GM21576 (cell line): ENCODE measurements around the gene RAD51B.

Experiments used
- ATAC-seq: cut with Tn5 transposase; IDR thresholded peaks from one replicate; pipeline ENCODE4 v1.9.1; 2021; ENCODE audit warnings: mild to moderate bottlenecking, moderate library complexity; ENCODE audit not compliant: unreplicated experiment

The RAD51B gene

DNA sequence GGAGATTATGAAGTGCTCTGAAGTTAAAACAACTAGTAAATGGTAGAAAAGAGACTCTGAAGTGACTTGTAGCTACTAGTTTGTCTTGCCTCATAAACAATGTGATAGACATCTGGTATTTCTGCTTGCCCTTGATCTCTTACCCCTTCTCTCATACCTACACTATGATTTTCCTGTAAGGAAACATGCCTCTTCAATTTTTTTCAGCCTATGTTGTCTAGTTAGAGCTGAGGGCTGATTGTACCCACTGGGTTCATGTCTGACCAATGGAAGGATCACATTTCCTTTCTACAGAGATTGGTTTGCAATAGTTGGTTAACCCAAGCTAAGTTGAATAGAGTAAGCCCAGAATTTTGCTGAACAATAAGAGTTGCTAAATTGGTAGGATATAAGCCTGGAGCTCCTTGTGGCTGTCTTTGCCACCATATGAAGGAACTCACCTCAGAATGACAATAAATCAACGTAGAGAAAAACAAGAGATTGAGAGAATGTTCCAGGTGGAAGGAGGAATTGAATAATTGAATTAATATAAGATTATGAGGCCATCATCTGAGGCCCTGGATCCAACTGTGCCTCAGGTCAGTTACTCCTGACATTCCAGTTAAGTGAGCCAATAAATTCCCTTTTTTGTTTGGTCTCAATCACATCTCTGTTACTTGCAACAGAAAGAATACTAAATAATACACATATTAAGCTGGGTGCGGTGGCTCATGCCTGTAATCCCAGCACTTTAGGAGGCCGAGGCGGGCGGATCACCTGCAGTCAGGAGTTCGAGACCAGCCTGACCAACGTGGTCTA lies 626.9 kb downstream of the RAD51B start:
- no peak for ATAC-seq

- ATAC-seq, result no peak
Observed at GRCh38 chr14:68447581-68448251, 628.1 kb downstream of the RAD51B start.

DNA sequence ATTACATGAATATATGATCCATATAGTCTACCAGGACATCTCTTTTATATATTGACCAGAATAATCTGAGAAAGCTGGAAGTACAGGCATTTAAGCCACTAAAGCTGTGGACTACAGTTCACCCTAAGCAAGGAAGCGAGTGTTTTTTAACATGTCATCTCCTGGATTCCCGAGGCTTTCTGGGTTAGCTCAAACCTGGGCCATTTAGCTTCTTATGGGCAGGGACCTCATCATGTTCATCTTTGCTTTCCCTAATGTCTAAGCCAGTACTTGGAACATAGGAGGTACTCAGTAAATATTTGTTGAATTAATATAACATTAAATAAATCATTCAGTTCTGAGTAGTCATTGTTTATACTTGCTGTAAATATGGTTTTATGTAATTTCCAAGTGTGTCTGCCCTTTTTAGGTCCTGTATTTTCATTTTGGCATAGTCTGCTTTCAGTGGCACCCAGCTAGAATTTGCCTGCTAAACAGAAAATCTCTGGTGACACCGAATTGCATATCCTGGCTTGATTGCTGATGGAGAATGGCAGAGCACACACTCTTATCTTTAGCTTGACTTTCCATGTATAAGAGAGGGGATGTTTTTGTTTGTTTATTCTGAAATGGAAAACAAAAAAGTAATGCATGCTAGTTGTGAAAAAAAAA lies 628.8 kb downstream of the RAD51B start:
- ATAC-seq, result no peak

DNA sequence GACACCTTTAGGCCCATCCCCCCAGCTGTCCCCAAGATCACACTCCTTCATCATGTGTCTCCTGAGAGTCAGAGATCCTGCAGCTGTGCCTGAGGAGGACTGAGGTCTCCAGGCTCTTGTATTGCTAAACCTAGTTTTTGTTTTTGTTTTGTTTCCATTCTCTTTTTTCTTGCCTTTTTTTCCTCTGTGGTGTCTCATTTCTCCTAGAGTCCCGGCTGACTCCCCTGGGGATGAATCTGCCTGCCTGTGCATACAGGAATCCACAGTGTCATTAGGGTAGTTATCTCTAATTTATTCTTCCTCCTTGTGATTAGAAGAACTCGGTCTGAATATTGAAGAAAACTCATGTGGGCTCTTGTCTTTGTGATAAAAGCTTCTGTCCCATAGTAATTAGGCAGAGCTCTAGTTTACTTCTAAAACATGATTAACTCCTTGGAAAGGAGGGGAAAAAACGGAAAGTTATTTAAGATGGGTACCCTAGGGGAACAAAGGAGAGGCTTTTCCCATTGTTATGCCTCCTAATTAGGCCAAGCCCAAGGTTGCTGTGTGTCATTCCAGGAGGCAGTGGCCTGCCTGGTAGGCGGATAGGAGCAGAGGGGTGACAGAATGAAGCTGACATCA lies 630.1 kb downstream of the RAD51B start:
- ATAC-seq, result no peak

GRCh38 chr14:68450391-68451120 lies 631.0 kb downstream of the RAD51B start:
- no peak for ATAC-seq

GRCh38 chr14:68451696-68452373 lies 632.3 kb downstream of the RAD51B start:
- no peak for ATAC-seq

GRCh38 chr14:68458253-68458652 lies 638.7 kb downstream of the RAD51B start:
- no peak for ATAC-seq

GRCh38 chr14:68458840-68459469 lies 639.4 kb downstream of the RAD51B start:
- no peak for ATAC-seq

GRCh38 chr14:68459480-68460136 lies 640.0 kb downstream of the RAD51B start:
- ATAC-seq, result no peak

GRCh38 chr14:68460541-68460940 lies 641.0 kb downstream of the RAD51B start:
- ATAC-seq, result no peak

DNA sequence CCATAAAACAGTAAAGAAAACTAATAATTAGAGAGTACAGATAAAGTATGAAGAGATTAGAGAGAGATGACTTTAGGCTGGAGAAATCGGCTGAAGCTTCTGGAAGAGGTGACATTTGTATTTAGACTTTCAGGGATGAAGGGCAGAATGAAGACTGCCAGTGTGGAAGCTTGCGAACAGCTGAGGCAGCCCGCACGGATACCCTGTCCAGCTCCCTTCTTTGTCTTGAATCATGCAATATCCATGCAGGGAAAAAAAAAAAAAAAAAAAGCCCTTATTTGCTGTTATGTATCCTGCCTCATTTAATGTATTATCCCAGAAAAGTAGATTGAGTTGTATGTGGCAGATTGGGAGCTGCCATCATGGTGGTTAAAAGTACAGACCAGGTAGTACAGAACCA lies 641.5 kb downstream of the RAD51B start:
- ATAC-seq, result no peak

DNA sequence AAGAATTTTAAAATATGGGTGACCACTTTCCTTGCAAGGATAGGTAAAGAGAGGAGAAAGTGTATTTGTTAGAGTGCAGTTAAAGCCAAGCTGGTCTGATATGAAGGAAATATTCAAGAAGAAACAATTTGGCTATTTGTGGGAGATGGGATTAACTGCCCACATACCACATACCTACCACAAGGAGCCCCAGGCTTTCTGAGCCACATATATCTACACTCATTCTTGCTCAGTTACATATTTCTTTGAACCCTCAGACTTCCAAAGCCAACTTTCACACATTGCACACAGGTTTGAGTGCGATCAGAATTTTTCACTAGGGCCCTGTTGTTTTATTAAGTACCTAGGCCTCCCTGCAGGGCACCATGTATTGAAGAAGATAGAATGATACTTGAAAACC lies 643.1 kb downstream of the RAD51B start:
- ATAC-seq, result no peak

- no peak for ATAC-seq
Observed at GRCh38 chr14:68463299-68463698, 643.7 kb downstream of the RAD51B start.

DNA sequence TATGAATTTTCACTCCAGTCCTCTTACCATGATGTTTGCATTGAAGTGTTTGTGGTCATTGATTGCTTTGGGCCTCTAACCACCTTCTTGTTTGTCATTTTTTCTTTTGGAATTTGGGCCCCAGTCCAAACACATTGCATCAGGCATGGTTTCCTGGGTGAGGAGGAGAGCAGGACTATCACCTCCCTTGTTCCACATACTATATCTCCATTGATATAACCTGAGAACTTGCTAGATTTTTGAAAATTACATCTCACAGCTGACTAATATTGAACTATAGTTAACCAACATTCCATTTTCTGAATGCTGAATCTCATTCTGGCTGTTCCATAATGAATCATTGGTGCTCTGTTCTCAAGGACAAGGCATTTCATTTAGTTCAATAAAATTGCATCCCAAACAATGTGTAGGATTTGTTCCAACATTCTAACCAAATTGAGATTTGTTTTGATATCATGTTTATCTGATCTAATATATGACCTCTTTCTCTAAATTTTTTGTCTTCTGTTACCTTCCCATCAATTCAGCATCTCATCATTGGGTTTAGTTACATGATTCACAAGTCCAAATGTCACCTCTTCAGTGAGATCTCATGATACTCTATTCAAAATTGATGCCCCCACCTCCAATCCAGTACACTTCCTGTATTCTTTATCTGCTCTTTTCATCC lies 644.3 kb downstream of the RAD51B start:
- ATAC-seq, result no peak

DNA sequence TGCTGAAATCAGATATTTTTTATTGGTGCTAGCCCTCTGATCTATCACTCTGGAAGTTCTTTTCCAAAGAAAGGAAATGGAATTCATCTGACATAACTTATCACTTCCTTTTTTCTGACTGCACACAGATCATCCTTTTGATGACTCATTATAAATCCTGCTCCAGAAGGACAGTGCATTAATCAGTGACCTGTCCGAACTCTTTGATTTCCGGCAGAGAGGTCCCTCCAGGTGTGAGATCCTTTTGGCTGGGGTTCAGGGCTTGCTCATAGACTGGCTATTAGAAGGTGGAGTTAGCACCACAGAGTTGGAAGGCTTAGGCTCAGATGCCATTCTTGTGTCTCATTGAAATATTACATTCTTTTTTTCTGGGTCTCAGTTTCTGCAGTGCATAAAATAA lies 645.1 kb downstream of the RAD51B start:
- no peak for ATAC-seq

GRCh38 chr14:68466491-68466977 lies 647.0 kb downstream of the RAD51B start:
- no peak for ATAC-seq

GRCh38 chr14:68467425-68467824 lies 647.8 kb downstream of the RAD51B start:
- ATAC-seq, result no peak

DNA sequence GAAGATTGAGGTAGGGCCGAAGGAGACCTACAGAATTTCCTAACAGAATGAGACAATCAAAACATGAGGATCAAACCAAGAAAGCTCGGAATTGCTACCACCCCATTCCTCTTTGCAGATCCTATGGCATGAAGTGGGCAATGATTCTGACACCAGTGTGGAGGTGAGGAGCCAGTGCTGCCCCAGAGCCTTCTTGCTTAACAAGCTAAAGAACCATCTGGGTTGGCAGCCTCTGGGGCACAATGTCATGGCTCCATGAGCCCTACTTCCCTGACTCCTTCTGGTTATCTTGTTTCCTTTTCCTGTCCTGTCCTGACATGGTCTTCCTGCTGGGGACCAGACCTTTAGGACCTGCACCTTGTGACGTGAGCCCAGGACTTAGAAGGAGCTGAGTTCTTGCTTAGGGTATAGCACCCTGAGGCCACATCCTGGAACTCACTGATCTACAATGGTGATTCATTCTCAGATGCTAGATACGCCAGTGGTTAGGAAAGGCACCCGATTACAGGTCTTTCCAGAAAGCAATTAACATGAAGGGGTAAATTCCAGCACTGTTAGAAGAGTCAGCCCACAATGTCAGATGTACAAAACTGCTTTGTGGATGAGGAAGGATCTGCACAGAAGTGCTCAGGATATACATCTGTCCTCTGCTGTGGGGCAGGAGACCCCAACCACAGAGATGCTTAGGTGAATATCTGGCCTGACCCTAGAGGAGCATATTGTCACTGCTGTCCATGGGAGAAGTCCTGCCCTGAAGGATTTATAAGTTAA lies 649.0 kb downstream of the RAD51B start:
- ATAC-seq, result no peak
